NCI-H1694 (cell line): ENCODE measurements around the gene TAF3.

Source experiments
- DNase-seq: peaks from one replicate; lab custom pipeline; 2025; lab: John Stamatoyannopoulos, UW

The TAF3 gene

DNA sequence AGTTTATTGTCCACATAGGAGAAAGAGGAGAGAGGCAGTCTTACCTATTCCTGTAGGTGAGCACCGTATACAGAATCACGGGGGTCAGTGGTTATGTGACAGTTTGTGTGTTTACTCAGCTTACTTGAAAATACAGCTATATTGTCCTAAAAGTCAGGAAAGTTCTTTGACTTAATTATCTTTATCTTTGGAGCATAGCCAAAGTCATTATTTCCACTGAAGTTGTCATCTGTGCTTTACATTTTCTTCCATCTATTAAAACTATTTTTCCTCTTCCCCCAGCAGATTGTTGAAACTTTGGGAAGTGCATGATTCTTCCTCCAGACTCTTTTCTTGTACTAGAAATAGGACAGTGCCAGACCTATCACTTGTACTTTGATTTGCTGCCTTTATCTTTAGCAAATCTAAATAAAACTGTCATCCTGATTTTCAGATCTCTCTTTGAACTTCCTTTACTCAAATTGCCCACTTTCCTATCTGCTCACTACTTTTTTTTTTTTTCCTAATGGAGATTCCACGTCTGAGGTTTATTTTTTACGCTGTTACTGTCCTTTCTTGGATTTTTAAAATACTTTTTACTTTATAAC is 58.3 kb downstream of the TAF3 start:
- no peak for DNase-seq

DNA sequence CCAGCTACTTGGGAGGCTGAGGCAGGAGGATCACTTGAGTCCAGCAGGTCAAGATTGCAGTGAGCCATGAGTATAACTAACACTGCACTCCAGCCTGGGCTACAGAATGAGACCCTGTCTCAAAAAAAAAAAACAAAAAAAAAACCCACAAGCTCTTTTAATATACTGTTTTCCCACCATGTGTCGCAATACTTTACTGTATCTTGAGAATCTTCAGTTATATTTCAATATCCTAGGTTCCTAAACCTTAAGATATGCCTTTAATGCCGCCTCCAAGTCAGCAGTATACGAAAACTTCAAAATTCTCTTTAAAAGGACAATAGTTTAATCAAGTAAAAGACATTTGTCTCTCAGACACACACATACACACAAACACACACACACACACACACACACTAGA is 62.8 kb downstream of the TAF3 start:
- no peak for DNase-seq

DNA sequence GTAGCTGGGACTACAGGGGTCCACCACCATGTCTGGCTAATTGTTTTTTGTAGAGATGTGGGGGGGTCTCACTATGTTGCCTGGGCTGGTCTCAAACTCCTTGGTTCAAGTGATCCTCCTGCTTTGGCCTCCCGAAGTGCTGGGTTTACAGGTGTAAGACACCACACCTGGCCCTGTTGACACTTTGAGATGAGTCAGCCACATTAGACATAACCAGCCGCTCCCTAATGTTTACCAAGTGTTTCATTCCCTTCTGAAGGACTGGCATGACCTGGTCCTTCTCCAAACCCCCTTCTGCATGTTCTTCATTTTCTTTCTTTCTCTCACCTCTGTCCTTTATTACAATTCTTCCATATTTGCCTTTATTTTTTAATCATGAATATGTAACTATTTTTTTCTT is 67.8 kb downstream of the TAF3 start:
- DNase-seq: no peak

DNA sequence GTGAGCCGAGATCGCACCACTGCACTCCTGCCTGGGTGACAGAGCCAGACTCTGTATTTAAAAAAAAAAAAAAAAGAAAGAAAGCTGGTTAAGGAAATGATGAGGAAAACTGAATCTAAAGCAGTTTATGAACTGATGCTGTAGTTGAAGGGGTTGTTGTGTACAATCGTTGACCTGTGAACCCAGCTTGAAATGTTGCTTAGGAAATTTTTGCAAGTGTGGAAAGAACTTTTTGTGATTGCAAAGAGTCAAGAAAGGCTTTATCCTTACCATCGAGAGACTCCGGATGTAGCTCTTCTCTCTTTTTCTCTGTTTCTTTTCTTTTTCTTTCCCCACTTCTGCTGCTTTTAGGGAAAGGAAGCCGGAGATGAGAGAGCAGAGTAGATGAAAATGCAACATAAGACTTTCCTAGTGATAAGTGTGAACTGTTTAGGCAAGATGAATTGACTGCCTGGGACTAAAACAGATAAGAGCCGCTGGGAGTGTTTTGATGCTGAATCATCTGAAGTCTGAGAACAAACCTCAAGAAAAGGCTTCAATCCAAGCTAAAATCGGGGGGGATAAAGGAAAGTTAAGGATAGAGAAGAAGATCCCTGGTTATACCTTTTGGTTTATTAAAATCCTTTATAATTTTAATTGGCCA is 69.0 kb downstream of the TAF3 start:
- no peak for DNase-seq

DNA sequence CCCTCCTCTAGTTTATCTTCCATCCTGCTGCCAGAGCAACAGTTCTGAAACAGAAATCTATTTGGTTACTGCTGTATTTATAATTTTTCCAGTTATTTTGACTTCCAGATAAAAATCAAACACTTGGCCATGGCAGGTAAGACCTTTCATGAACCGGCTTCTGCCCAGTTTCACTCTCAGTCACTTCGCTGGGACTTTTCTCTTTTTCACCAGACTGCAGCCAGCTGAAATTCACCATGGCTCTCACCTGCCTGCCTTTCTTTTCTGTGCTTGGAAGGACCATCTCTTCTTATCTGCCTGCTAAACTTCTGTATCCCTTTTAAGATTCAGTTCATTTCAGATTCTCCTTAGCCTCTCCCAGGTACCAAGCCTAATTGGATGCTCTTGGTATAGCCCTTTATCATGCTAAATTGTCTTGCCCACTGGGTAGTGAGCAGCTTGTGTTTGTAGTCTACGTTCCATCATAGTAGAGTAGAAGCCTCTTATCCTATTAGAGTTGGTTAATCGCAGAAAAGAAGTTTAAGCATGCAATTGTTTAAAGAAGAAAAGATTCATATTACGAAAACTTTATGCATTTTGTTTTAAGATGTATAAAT is 71.7 kb downstream of the TAF3 start:
- DNase-seq: no peak

DNA sequence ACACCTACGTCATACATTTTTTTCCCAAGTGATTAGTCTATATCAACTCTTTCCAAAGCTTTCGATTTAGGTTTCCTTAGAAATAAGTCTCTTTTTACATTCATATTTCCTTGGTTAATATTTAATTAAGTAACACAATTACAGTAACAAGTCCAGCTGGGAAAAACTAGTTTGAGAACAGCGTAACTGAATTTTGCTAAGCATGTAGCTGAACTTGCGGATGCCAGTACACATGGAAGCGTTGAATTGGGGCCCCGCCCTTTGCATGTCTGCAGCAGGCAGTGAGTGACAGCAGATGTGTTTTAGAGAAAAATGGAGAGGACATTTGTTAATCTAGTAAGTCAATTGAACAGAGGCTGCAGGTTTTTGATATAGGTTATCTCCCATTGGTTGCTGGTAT is 72.5 kb downstream of the TAF3 start:
- DNase-seq: no peak

DNA sequence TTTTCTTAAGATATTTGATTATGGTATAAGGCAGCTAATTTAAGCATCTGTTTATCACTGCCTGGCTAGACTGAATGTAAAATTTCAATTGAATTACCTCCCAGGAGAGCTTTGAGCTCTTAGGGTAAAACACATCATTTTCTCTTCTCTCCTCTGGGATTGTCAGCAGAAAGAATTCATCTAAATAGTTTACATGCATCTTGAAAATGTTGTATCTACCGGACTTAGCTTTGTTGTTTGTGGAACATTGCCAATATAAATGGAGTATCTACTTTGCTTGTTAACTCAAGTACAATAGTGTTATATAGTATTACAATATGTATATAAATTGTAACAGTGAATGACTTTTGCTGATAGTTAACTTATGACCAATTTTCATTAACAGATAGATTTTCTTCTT is 73.3 kb downstream of the TAF3 start:
- DNase-seq: no peak

DNA sequence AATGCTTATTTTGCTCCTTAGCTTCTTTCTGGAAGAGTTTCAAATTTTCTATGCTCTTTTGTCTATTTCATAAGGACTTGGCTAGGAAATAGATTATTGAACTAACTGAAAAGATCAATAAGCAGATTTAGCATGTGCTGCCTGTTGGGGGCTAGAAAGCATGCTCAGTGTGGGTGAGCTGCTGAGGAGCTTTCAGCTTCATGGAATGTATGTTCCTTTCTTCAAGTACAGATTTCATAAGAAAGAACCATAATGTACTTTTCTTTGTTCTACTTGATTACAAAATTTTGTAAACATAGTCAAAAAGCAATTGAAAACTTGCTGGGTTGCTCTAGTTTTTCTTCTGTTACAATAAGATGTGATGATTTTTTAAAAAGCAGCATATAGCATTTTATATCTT is 73.8 kb downstream of the TAF3 start:
- no peak for DNase-seq

DNA sequence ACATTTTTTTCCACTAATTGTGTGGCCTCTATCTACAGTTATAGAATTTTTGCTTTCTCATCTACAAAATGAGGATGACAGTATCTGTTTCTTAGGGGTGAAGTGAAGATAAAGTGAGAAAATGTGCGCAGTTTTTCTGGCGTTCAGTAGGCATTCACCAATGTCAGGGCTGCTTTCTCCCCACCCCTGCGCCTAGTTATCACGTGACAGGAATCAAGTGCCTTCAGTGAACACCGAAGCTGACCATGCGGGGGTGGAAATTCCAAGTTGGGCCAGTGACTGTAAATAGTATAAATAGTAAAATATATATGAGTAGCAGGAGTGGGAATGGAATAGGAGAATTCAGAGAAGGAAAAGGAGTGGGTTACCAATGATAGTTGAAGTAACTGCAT is 77.4 kb downstream of the TAF3 start:
- DNase-seq: no peak

DNA sequence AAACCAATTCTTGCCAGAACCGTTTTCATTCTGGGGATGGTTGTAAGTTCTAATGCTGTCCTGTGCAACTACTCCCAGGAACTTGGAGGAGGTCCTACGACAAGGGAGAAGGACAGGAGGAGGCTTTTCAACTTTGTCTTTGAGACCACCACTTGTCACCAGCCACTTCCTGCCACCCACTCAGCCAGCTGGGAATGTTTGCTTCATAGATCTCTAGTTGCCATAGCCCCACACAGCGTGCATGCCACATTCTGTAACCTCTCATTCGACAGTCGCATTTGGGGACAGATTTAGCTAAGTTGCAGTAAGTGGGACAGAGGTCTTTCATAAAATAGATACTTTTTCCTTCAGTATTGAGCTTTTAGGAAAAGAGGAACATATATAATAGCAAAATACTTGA is 78.0 kb downstream of the TAF3 start:
- no peak for DNase-seq

DNA sequence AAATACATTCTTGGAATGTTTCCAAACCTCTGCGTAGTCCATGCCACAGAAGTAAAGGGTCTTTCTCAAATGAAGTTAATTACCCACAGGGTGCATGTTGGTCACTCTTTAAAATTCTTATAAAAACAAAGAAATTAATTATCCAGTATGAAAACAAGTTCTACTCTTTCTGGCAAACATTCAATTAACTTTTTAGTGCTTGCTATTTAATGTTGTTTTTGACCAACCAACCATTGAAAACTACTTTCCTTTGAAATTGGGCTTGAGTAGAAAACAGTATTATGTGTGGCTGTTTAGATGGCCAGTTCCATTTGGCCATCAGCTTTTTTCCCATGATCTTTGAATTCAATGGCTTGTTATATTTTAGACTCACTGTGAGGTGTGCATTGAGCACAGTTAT is 83.0 kb downstream of the TAF3 start:
- no peak for DNase-seq

DNA sequence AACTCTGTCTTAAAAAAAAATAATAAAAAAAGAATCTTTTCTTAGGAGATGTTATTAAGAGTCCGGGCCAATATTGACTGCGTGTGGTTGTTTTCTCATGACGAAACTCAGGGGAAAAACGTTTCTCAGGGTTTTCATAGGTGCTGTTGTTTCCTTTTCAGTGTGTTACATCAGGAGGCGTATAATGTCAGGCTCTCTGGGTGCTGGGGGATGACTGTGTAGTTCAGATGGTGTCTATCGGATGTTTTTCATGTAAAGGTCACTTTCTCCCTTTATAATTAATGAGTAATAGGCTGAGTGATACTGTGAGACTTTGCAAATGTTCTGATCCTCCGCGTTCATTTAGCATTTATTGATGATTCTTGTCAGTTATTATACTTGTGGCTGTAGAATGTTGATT is 84.1 kb downstream of the TAF3 start:
- no peak for DNase-seq

DNA sequence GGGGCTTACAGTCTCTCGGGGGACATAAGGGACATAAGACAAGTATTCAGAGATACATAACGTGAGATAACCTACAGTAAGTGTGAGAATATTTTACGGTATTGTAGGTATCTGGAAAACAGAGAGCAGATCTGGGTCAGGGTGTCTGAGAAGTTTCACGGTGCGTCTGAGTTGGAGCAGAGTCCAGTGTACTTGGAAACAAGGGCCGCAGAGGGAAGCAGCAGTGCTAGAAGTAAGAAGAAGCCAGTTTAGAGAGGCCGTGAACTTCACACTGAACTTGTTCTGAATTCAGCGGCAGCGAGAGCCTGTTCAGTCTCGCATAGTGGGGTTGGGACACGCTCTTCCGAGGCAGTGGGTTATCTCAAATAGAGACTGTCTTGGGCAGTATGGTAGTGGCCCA is 85.5 kb downstream of the TAF3 start:
- DNase-seq: no peak

DNA sequence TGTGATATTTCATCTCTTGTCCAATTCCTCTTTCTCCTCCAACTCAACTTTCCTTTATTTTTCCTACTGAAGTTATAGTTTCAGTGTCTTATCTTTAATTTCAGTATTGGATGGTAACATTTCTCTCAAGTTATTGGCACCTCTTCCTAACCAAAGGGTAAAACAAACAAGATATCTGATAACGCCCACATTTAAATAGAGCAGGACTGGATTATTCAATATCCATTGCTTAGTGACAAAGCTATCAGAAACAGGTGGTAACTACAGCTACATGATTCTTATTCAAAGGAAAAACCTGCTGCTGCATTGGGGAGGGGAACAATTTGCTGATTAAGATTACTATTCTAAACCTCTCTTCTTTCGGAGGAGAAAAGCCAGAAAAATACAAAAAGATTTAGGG is 87.8 kb downstream of the TAF3 start:
- no peak for DNase-seq

DNA sequence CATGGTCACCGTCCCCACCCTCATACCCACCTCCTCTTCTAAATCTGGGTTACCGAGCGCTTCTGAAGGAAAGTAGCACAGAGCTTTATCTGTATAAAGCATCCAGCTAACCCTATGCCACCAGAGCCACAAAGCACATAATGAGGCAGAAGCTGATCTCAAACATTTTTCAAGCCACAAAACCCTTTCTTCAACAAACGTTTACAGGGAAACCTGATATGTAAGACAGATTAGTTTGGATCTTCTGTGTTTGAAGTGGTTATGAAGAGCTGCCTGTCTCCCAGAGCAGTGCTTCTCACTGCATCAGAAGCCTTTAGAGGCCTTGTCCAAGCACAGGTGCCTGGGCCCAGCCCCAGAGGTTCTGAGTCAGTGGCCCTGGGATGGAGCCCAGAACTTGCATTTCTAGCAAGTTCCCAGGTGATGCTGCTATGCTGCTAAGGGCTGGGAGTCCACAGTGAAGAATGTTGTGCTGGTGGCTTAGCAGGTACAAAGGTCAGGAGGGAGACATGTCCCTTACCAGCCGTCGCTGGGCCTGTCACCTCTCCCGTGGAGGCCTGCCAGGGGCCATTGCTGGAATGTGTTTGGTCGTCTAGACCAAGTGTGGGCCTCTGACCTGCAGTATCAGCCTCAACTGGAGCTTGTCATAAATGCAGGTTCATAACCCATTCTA is 90.4 kb downstream of the TAF3 start:
- no peak for DNase-seq

DNA sequence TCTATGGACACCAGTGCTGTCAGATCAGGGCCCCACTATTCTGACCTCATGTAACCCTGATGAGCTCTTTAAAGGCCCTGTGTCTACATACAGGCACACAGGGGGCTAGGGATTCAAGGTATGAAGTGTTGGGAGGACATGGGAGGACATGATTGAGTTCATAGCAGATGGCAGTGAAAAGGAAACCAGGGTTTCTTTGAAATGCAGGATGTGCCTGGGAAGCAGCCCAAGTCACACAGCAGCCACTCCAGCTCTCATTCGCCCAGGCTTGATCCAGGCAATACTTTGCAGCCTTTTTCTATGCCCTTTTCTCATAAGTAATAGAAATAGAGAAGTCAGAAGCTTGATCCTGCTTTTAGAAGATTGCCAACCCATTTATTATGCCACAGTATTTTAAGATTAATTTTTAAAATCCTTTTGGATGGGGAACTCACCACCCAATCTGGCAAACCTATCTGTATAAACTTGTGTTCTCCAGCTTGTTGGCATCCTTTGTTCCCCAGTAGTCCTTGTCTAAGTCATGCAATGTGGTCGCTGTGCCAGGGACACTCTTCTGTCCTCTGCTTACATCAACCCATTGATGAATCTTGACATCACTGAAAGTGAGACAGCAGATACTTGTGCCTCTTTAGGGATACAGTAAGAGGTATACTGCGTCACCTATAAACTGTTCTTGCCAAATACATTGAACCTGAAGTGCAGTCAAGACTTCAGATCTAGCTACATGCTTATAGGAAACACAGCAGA is 95.0 kb downstream of the TAF3 start:
- DNase-seq: no peak

DNA sequence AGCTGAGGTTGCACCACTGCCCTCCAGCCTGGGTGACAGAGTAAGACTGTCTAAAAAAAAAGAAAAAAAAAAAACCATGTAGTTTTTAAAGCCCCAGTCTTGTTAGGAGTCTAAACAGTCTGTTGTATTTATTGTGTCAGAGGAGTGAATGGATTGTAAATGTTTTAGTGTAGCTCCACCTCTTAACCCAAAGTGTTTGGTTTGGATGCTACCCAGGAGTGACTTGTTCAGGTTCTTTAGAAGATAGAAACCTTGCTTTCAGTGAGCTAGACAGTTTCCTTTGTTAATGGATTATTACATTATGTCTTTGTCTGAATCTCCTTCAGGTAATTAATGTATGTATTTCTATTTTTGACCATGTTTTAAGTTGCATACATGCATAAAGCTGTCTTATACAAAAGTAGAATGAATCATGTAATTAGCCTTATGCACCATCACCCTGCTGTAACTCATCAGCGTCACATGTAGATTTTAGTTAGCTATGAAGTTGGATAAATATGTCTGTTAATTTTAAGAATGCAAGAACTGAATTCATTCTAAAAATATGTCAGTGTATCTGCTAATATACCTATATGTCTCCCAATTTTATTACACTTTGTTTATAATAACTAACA is 97.7 kb downstream of the TAF3 start:
- DNase-seq: no peak

DNA sequence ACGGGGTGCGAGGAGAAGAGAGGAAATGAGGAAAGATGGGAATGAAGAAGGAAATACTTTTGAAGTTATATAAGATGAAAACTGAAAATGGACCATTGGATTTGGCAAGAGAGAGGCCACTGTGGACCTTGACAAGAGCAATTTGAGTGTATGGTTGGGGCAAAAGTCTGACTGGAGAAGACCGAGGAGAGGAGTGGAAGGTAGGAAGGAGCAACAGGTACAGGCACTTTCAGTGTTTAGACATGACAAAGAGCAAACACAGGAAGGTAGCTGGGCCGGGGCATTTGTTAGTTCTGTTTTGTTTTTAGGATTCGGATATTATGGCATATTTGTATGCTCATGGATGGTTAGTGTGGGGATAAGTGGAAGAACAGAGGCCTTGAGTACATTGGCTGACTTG is 99.4 kb downstream of the TAF3 start:
- no peak for DNase-seq

DNA sequence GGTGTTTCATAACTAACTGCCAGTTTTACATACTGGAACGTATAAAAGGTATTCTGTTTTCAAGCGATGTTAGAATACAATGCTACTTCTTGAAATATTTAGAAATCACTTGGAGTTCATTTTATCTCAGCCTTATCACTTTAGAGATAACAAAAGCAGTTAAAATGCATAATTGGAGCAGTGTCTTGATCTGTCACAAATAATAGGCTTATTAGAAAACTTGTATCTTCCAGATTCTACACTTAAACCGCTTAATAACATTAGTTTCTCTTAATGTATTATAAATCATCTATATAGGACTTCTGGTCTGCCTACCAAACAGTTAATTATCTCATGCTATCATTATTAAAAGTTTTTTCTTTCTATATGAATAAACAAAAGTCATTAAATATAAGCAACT is 104.4 kb downstream of the TAF3 start:
- no peak for DNase-seq

DNA sequence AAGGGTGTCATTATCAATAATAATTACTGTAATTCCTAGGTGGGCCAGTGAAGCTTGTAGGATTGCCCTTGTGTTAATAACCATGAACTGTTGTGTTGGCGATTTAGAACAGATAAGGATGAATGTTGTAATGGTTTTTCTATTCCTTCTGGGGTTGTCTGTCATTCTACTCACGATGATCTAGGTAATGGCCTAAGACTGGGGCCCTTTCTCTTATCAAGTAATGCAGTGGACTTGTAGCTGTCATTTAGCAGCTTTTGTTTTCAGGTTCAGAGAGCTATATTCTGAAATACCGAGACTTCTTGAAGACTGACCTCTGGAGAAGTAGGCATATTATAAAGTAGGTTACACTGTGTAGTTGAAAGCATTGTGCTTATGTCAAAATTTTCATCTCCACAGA is 110.2 kb downstream of the TAF3 start:
- no peak for DNase-seq

DNA sequence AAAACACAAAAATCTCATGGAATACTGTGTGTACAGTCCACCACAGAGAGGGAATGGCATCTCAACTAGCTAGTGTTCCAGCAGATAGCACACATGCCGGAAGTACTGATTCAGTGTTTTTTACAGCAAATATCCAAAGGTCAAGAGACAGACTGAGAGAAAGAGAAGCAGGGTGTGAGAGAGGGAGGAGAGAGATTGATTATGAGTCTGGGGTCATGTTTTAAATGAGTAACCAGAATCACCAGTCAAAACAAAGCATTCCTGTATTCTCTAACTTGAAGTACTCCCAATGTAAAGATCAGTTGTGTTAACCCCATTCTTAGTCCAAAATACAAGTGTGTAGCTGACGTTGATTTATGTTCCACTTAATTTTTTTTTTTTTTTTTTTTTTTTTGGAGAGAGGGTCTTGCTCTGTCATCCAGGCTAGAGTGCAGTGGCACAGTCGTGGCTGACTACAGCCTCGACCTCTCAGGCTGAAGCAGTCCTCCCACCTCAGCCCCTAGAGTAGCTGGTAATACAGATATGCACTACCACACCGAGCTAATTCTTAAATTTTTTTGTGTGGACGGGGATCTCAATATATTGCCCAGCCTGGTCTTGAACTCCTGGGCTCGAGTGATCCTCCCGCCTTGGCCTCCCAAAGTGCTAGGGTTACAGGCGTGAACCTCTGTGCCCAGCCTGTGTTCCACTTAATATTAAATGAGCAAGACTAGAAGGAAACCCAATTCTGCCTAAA is 114.2 kb downstream of the TAF3 start:
- no peak for DNase-seq

DNA sequence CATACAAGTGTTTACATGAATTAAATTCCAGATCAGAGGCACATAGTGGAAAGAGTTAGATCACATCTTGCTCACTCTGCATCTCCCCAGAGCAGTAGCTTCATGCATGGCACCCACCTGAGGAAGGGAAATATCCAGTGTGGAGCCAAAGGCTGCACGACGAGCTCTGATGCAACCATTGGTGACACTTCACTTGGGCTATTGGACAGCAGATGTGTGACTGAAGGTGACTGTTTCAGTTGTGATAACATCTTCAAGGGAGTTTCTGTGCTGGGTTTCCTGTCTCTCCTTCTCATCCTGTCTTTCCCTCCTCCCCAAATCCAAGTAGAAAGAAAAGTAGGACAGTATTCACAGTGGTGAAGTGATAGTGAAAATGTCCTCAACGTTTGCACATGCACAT is 115.0 kb downstream of the TAF3 start:
- no peak for DNase-seq
